ENCODE data around the gene MEIS2. TPM values are rescaled to one million over a fixed set of nuclear protein-coding genes. Genes with fewer than 3 reads are reported as not detected.

The MEIS2 gene
- total and polyA plus RNA-seq, 2 of the 13 experiments (the other 11 are each of a cell fraction or from before 2014, with no cell fraction given), result 10.7 to 12.4 TPM

DNA sequence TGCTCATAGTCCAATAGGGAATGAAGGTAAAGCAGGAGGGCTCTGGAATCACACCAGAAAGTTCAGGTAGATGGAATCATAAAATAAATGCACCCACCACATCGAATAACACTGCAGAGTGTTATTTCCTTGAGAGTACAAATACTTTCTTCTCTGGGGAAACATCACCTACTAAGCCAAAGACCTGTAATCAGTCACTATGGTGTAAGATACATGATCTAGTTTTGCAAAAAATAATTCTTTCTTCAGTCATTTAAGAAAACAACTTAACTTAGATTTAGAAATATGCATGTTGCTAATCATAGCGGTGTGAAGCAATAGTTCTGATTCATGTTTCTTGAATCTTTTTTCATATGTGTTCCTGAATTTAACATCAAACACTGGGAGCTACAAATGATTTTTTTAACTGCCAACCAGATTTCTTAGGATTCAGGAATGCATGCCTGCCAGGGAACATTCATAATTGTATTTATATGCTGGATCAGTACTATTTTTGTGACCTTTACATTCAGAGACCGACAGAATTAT, 40.2 kb upstream of the MEIS2 start:
- Histone ChIP-seq H3K27me3 (ENCODE audit: control insufficient read depth in 1 of 2, insufficient read depth in 2 of 2, low read length in 2 of 2) (no peaks in the 10 kb centered on the region), H3K9ac (ENCODE audit: insufficient read depth, low read depth, low read length) (no peak overlapping the region), H3K79me2 (ENCODE audit: insufficient read depth, low read length) (no peaks in the 10 kb centered on the region), H3K4me2 (ENCODE audit: low read depth, low read length) (no peak overlapping the region), H3K9me3 (ENCODE audit: low read length) (no peaks in the 10 kb centered on the region), H2AFZ (ENCODE audit: low read length) (no peak overlapping the region), H4K20me1 (ENCODE audit: insufficient read depth, low read length) (no peaks in the 10 kb centered on the region), H3K27ac (ENCODE audit: extremely low read length, insufficient read depth, low read length) (no peak overlapping the region), H3K4me3 (replicated peaks in 1 of 3; ENCODE audit: insufficient read depth in 1 of 3, low read depth in 2 of 3, low read length in 3 of 3) (no peak overlapping the region), H3K4me1 (ENCODE audit: insufficient read depth, low read length) (no peaks in the 10 kb centered on the region), H3K36me3 (replicated peaks in 1 of 2; ENCODE audit: control insufficient read depth in 1 of 2, insufficient read depth in 2 of 2, low read length in 2 of 2) (no peaks in the 10 kb centered on the region)
- ATAC-seq (no peak), FAIRE-seq (no peak), DNase-seq (ENCODE audit: low spot score) (no peak)
- no peak for TF ChIP-seq CAMTA2 (CRISPR knock-in tag; IDR thresholded peaks at IDR 0.05; ENCODE audit: borderline replicate concordance)
- no peak for TF ChIP-seq ESRRA (CRISPR knock-in tag; IDR thresholded peaks at IDR 0.05; ENCODE audit: low read depth)
- TF ChIP-seq, protein P1, sequence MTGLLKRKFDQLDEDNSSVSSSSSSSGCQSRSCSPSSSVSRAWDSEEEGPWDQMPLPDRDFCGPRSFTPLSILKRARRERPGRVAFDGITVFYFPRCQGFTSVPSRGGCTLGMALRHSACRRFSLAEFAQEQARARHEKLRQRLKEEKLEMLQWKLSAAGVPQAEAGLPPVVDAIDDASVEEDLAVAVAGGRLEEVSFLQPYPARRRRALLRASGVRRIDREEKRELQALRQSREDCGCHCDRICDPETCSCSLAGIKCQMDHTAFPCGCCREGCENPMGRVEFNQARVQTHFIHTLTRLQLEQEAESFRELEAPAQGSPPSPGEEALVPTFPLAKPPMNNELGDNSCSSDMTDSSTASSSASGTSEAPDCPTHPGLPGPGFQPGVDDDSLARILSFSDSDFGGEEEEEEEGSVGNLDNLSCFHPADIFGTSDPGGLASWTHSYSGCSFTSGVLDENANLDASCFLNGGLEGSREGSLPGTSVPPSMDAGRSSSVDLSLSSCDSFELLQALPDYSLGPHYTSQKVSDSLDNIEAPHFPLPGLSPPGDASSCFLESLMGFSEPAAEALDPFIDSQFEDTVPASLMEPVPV (CRISPR knock-in tag; IDR thresholded peaks at IDR 0.05), result no peak
- no peak for TF ChIP-seq AGO2 (optimal IDR thresholded peaks at IDR 0.05; ENCODE audit: low read depth, low read length)
- no peak for TF ChIP-seq RBM22 (optimal IDR thresholded peaks at IDR 0.05; ENCODE audit: low read length)
- TF ChIP-seq, protein P2, sequence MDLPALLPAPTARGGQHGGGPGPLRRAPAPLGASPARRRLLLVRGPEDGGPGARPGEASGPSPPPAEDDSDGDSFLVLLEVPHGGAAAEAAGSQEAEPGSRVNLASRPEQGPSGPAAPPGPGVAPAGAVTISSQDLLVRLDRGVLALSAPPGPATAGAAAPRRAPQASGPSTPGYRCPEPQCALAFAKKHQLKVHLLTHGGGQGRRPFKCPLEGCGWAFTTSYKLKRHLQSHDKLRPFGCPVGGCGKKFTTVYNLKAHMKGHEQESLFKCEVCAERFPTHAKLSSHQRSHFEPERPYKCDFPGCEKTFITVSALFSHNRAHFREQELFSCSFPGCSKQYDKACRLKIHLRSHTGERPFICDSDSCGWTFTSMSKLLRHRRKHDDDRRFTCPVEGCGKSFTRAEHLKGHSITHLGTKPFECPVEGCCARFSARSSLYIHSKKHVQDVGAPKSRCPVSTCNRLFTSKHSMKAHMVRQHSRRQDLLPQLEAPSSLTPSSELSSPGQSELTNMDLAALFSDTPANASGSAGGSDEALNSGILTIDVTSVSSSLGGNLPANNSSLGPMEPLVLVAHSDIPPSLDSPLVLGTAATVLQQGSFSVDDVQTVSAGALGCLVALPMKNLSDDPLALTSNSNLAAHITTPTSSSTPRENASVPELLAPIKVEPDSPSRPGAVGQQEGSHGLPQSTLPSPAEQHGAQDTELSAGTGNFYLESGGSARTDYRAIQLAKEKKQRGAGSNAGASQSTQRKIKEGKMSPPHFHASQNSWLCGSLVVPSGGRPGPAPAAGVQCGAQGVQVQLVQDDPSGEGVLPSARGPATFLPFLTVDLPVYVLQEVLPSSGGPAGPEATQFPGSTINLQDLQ (CRISPR knock-in tag; IDR thresholded peaks at IDR 0.05), result no peak
- CTCF ChIA-PET (ENCODE audit: low intra/inter-chr PET ratio, low total read pairs), result no interaction called here
- POLR2A ChIA-PET, result no interaction called here
- intact Hi-C loops (cut with micrococcal nuclease; ENCODE audit: unreplicated experiment), result no loop called here
- in situ Hi-C loops (cut with HindIII; ENCODE audit: extremely low pct_ligation_motif_present, low pct_unique_long_range_greater_than_20kb), result no loop called here
- WGBS (ENCODE audit: low lambda C conversion rate), result 22% methylated on average over 3 of the region's 3 CpGs
- BruUV-seq (replicated peaks), result no TSS peak

Measured in HepG2 (cell line).